ACHN (cell line): ENCODE results near the gene SLC43A2.

Experiments used
- DNase-seq: peaks from one replicate; pipeline ENCODE4 v3.0.0-alpha.2; 2015
- in situ Hi-C: cut with HindIII; loops from 2 replicates; pipeline ENCODE4 v1.10.0; 2017; ENCODE audit warnings: low sequenced_read_pairs, low pct_ligation_motif_present, low pct_unique_long_range_greater_than_20kb

SLC43A2 gene

GRCh38 chr17:1601571-1601970 lies 27.1 kb downstream of the SLC43A2 start:
- in situ Hi-C loops = no loop called here
- no peak for DNase-seq

DNA sequence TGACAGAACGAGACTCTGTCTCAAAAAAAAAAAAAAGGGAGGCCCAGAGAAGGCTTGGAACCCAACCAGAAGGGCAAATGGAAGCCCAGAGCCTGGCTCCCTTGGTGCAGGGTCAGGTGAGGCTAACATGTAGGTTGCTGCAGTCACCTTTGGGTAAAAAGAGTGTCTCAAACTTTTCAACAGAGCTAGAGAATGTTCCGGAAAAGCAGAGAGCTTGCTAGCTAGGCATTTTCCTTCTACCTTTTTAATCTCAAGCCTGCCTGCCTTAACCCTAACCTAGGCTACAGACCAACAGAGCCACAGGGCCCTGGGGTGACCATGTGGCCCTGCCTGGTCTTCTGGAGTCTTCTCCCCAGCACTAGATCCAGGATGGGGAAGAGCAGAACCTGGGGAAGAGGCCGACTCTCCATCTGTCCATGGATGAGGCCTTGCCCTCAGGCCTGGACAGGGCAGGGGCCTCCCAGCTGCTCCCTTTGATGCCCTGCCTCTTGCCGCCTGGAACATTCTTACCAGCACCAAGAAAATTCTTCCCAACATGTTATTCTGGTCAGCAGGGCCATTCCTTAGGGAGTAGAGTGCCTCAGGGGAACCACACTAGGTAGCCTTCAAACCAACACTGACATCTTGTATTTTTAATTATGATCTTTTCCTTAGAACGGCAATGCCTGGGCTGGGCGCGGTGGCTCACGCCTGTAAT lies 30.1 kb downstream of the SLC43A2 start:
- no peak for DNase-seq
- in situ Hi-C loops = no loop called here

- no peak for DNase-seq
- in situ Hi-C loops = no loop called here
Observed at GRCh38 chr17:1597861-1598342, 30.7 kb downstream of the SLC43A2 start.

DNA sequence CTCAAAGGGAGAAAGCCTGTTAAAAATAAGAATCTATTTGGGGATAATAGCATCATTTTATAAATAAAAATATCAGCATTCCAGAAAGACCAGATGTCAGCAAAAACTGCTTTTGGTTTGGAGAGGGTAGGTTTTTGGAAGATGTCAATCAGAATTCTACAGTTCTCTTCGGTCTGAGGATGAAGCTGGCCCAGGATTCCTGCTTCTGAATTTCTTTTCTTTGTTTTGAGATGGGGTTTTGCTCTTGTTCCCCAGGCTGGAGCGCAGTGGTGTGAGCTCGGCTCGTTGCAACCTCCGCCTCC lies 35.1 kb downstream of the SLC43A2 start:
- no peak for DNase-seq

GRCh38 chr17:1592751-1593629 lies 35.6 kb downstream of the SLC43A2 start:
- DNase-seq = no peak
- in situ Hi-C loops = no loop called here

More for the DNA sequence above, 35.1 kb downstream of the SLC43A2 start:
- in situ Hi-C loops = no loop called here

GRCh38 chr17:1591474-1592090 lies 37.1 kb downstream of the SLC43A2 start:
- DNase-seq = no peak
- in situ Hi-C loops = no loop called here

- in situ Hi-C loops = no loop called here
- no peak for DNase-seq
Observed at GRCh38 chr17:1590747-1591473, 37.7 kb downstream of the SLC43A2 start.

GRCh38 chr17:1590029-1590746 lies 38.4 kb downstream of the SLC43A2 start:
- in situ Hi-C loops = no loop called here
- DNase-seq = peak; percentile 87

DNA sequence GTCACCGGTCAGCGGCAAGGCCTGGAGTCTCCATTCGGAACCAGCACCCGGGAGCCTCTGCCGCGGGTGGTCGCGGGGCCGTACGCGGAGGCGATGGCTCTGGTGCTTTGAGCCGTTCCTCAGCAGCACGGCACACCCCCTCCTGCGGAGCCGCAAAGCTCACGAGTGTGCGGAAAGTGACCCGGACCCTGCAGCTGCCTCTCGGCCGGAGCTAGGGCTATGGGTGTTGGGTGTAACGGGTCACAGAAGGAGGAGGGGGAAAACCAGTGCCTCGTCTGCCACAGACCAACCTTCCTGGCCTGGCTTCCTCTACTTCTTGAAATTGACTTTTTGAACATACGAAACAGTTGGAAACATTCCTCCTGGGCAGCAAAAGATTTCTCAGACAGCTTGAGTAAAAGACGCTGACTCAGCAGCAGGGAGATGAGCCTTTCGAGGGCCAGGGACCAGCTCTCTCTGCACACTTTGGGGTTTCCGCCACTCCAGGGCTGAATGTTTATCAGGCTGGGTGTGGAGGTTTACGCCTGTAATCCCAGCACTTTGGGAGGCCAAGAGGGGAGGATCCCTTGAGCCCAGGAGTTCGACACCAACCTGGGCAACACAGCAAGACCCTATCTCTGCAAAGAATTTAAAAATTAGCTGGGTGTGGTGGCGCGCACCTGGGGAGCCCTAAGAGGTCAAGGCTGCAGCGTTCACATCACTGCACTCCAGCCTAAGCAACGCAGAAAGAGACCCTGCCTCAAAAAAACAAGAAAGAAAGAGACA lies 39.6 kb downstream of the SLC43A2 start:
- DNase-seq = no peak
- in situ Hi-C loops = no loop called here

- in situ Hi-C loops = no loop called here
- DNase-seq = no peak
Observed at GRCh38 chr17:1584167-1584566, 44.5 kb downstream of the SLC43A2 start.

GRCh38 chr17:1583556-1583955 lies 45.1 kb downstream of the SLC43A2 start:
- DNase-seq = no peak
- in situ Hi-C loops = no loop called here

DNA sequence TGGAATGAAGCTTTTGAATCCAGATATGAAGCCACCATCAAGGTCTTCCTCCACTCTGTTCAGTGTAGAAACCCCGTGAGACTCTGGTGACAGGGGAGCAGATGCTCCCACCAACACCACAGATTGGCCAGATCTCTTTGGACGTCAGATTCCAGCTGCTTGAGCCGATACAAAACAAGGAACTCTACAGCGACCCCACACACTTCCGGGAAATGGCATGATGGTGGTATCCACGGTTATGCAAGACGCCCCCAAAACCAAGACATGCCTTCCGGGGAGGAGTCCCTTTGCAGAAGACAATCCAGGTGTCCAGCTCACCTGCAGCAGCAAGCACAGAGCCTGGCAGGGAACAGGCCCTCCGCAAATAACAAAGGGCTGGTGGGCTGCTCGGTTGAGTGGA lies 46.3 kb downstream of the SLC43A2 start:
- no peak for DNase-seq
- in situ Hi-C loops = no loop called here

DNA sequence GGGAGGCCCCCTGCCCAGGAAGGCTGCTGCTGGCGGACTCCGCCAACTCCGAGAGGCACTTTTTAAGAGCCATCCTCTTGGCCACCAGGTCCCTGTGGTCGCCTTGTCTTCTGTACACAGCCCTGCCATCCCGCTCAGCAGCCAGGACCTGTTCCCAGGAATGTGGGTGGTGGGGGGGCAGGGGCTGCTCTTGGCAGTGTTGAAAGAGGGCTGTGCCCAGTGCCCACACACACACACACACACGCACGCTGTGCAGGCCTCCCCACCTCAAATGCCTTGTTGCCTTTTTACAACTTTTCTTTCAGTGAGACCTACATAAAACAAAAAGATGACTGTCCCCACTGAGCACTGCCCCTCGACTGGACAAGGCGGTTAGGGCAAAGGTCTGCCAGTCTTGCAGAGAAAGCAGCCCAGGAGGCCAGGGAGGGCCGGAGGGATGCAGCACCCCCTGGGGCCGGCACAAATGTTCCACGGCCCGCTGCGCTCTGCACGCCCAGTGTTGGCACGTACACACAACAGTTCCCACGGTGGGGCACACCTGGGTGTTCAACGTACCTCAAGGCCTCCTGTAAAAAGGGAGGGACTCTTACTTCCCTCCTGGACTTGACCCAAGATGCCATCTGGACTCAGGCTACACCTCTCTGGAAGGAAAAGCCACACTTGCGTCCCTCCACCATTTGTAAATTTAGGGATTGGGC lies 47.5 kb downstream of the SLC43A2 start:
- DNase-seq = no peak
- in situ Hi-C loops = no loop called here

GRCh38 chr17:1578029-1578428 lies 50.6 kb downstream of the SLC43A2 start:
- in situ Hi-C loops = no loop called here

DNA sequence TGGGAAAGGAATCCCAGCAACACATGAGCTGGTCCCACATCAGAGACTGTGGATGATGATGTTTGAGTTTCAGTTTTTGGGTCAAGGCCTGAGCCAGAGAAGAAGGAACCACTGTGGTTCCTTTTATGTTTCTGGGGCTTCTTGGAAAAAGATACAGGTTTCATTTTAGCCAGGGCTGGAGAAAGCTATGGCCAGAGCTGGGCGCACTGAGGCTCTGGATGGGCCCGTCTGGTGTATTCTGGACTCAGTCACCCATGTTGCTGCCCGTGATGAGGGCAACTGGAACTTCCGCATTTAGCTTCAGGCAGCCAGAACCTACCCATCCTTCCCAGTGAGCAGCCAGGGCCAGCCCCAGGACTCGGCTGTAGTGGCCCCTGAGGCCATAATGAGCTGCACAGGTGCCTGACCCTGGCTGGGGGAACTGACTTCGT lies 51.0 kb downstream of the SLC43A2 start:
- in situ Hi-C loops = no loop called here
- no peak for DNase-seq

More at GRCh38 chr17:1578029-1578428, 50.6 kb downstream of the SLC43A2 start:
- no peak for DNase-seq

DNA sequence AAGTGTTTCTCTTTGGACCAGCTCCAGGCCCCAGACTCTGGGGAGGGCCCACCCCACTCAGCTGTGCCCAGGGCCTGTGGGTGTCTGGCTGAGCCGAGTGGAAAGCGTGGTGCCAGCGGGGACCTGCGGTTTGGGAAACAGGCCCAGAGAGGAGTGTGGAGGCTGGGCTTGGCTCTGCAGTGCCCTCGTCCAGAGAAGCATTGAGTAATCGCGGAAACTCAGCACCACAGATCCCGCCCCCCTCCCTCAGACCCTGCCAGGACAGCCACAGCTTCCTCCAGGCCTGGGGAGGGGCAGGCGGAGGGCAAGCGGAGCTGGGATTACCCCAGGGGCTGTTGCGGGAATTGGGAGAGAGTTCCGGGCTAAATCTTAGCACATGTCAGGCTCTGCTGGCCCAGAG lies 51.5 kb downstream of the SLC43A2 start:
- in situ Hi-C loops = no loop called here
- DNase-seq = peak; percentile 75

DNA sequence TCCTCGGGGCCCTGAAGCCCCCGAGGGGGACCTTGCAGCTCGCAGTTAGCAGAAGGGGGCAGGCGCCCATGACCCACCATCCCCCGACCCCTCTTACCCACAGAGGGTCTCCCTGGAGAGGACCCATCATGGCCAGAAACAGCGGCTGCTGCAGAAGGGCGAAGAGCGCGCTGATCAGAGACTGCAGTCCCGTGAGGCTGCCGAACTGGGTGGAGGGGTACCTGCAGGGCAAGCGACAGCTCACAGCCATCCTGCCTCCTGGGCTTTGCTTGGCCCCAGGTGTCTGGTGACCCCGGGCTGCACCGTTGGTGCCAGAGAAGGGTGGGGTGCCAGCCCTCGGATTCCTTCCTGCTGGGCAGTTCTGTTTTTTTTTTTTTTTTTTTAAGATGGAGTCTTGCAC lies 52.1 kb downstream of the SLC43A2 start:
- DNase-seq = no peak
- in situ Hi-C loops = no loop called here
